Liver (tissue), 3 donors: ENCODE data around the gene ACKR3.

Source experiments
- CTCF ChIP-seq: fragments of 150-350 bp; IDR thresholded peaks from 2 replicates; pipeline ENCODE4 v1.5.1; 2017; ENCODE audit warnings: improper control_type of control experiment, low read depth, low read length; ENCODE audit not compliant: missing input control
- GABPA ChIP-seq, 2 donors: IDR thresholded peaks in 1 of 2; conservative IDR thresholded peaks in 1 of 2; 2 replicates each; pipeline ENCODE4 v1.6.1; 2016; ENCODE audit warnings: antibody characterized with exemption in 2 of 2, mild to moderate bottlenecking in 1 of 2, moderate library complexity in 1 of 2
- JUND ChIP-seq, 2 donors: IDR thresholded peaks; 2 replicates each; pipeline ENCODE4 v1.6.1; 2016; ENCODE audit warnings: antibody characterized with exemption in 2 of 2
- MAX ChIP-seq: IDR thresholded peaks from 2 replicates; pipeline ENCODE4 v1.6.1; 2016; ENCODE audit warnings: antibody characterized with exemption
- REST ChIP-seq: IDR thresholded peaks from 2 replicates; pipeline ENCODE4 v1.6.1; 2016; ENCODE audit warnings: antibody characterized with exemption, mild to moderate bottlenecking
- YY1 ChIP-seq: IDR thresholded peaks from 2 replicates; pipeline ENCODE4 v1.6.1; 2016; ENCODE audit warnings: antibody characterized with exemption, mild to moderate bottlenecking
- donor health status: healthy.
- donor health status: healthy.

GRCh38 chr2:236552212-236552542, 17.4 kb upstream of the ACKR3 start:
- no peak for TF ChIP-seq CTCF
- TF ChIP-seq GABPA (IDR thresholded peaks at IDR 0.05 in 1 of 2, conservative IDR thresholded peaks at IDR 0.05 in 1 of 2) = no peak
- no peak for TF ChIP-seq MAX
- no peak for TF ChIP-seq JUND (IDR thresholded peaks at IDR 0.05)
- TF ChIP-seq REST = no peak
- no peak for TF ChIP-seq YY1
